ENCODE results near the gene DNAL1. TPM values are rescaled to one million over a fixed set of nuclear protein-coding genes. Genes with fewer than 3 reads are reported as not detected.

Gene DNAL1
- total and polyA plus RNA-seq, 2 of the 4 experiments (the other 2 are of a cell fraction) = 4.5 to 5.4 TPM

GRCh38 chr14:73713803-73714655, 69.2 kb downstream of the DNAL1 start, which contains the start of gene PNMA1:
Gene PNMA1, minus strand, starts transcription at chr14:73714384. Its CDS starts 745 bp downstream, at chr14:73713639.
- intact Hi-C loops (cut with micrococcal nuclease) = no loop called here
- Histone ChIP-seq H3K4ac (ENCODE audit: low read depth, low read length) (peak within 1 kb of the TSS; percentile 97), H3K4me3 (ENCODE audit: insufficient read depth, low read depth, low read length) (peak within 1 kb of the TSS; percentile 72)

More at GRCh38 chr14:73713803-73714655, 69.2 kb downstream of the DNAL1 start, which contains the start of gene PNMA1:
- ChIA-PET CTCF (interaction anchor here (0.6 kb wide), 1 partner anchor 39 kb away, joined by 3 read pairs; no protein-coding TSS in a partner anchor), POLR2A (ENCODE audit: unreplicated experiment) (interaction anchor here (0.6 to 0.7 kb wide), 4 partner anchors 10 to 403 kb away, joined by 3 to 4 read pairs (median 4); no protein-coding TSS in a partner anchor)
- ATAC-seq (ENCODE audit: low read depth) (peak; percentile 78), DNase-seq (peak; percentile 72)
- Histone ChIP-seq H2AK5ac (ENCODE audit: low read depth, low read length) (peak within 1 kb of the TSS; percentile 93), H2BK15ac (ENCODE audit: low read depth, low read length) (peak within 1 kb of the TSS; percentile 68; the same call in 1 of the 3 replicates), H4K91ac (ENCODE audit: insufficient read depth, low read depth, low read length) (peak within 1 kb of the TSS; percentile 88), H2AFZ (replicated peaks; ENCODE audit: low read length, poor library complexity) (peak within 1 kb of the TSS; percentile 97), H4K8ac (ENCODE audit: low read depth in 2 of 2, low read length in 2 of 2) (peak within 1 kb of the TSS; percentile 65 to 90), H3K18ac (ENCODE audit: low read depth, low read length) (peak within 1 kb of the TSS; percentile 32), H2AK9ac (replicated peaks; ENCODE audit: low read depth, low read length, poor library complexity) (peak within 1 kb of the TSS; percentile 99), H3K23ac (ENCODE audit: low read depth, low read length) (peak within 1 kb of the TSS; percentile 100), H3K36me3 (ENCODE audit: control insufficient read depth, insufficient read depth, low read length) (peaks cover 23% of the 10 kb centered on the region), H3K9ac (ENCODE audit: low read depth, low read length) (peak within 1 kb of the TSS; percentile 93), H2BK20ac (ENCODE audit: low read depth, low read length) (peak within 1 kb of the TSS; percentile 67), H3K14ac (replicated peaks; ENCODE audit: low read depth, low read length) (peak within 1 kb of the TSS; percentile 99), H3K4me1 (ENCODE audit: control insufficient read depth, insufficient read depth, low read length) (peaks cover 17% of the 10 kb centered on the region), H3K9me1 (ENCODE audit: insufficient read depth, low read length) (peaks cover 13% of the 10 kb centered on the region), H3K79me1 (ENCODE audit: low read depth in 1 of 2, low read length in 2 of 2) (peaks cover 22 to 68% of the 10 kb centered on the region in 2 experiments), H4K20me1 (ENCODE audit: insufficient read depth, low read length) (peaks cover 47% of the 10 kb centered on the region), H4K5ac (ENCODE audit: low read depth, low read length) (peak within 1 kb of the TSS; percentile 26), H2BK120ac (ENCODE audit: low read depth, low read length) (peak within 1 kb of the TSS; percentile 84), H3K27me3 (ENCODE audit: control insufficient read depth, insufficient read depth, low read length) (no peaks in the 10 kb centered on the region), H3K27ac (ENCODE audit: insufficient read depth, low read length) (peak within 1 kb of the TSS; percentile 94), H2BK5ac (ENCODE audit: low read depth, low read length, poor library complexity, severe bottlenecking) (peak within 1 kb of the TSS; percentile 86), H3K9me3 (ENCODE audit: control insufficient read depth, insufficient read depth, low read length) (no peaks in the 10 kb centered on the region), H3K4me2 (ENCODE audit: low read depth, low read length) (peak within 1 kb of the TSS; percentile 97), H3K56ac (ENCODE audit: extremely low read depth, insufficient read depth, low read length) (peak within 1 kb of the TSS; percentile 98)
- WGBS, 2 experiments (ENCODE audit: extremely low coverage in 2 of 2, insufficient read length in 1 of 2) = 1% methylated on average over 65 of the region's 113 CpGs; no CpG with 5 or more reads in 1 of the 2 experiments
- TF ChIP-seq POLR2A (IDR thresholded peaks at IDR 0.05; ENCODE audit: low read depth, low read length) (peak; percentile 89), SMC3 (IDR thresholded peaks at IDR 0.05; ENCODE audit: low read depth, low read length) (no peak), CEBPB (IDR thresholded peaks at IDR 0.05; ENCODE audit: low read depth, low read length) (no peak), MXI1 (IDR thresholded peaks at IDR 0.05; ENCODE audit: borderline replicate concordance, low read depth, low read length) (peak; percentile 87), BHLHE40 (IDR thresholded peaks at IDR 0.05; ENCODE audit: low read depth, low read length) (peak; percentile 51; the same call in 1 of the 2 replicates), MAZ (IDR thresholded peaks at IDR 0.05; ENCODE audit: borderline replicate concordance, low read depth, low read length) (peak; percentile 67; the same call in 1 of the 2 replicates)
- no TSS peak for BruUV-seq (replicated peaks)
- in situ Hi-C loops (cut with MboI; ENCODE audit: low sequenced_read_pairs) (no loop called here), dilution Hi-C loops (cut with HindIII; ENCODE audit: low sequenced_read_pairs, unreplicated experiment) (no loop called here)

Data from IMR-90 (cell line).